GM10266 (cell line): ENCODE measurements around the gene DNAI7.

Source experiments
- DNase-seq: peaks from one replicate; pipeline ENCODE4 v3.0.0; 2012; ENCODE audit errors: extremely low spot score
- CTCF ChIP-seq: IDR thresholded peaks from 2 replicates; pipeline ENCODE4 v1.5.1; 2012; ENCODE audit warnings: mild to moderate bottlenecking, low read depth; ENCODE audit not compliant: control insufficient read depth, insufficient read depth; ENCODE audit errors: missing control alignments

The DNAI7 gene

GRCh38 chr12:25195056-25195971, at the start of gene DNAI7, which contains the start of gene ETFRF1:
Gene DNAI7 (minus strand): TSS chr12:25195160. CDS start chr12:25195078, 82 bp downstream.
Gene ETFRF1 (plus strand): TSS chr12:25195237. CDS start chr12:25203957, 8,720 bp downstream.
- no peak for TF ChIP-seq CTCF

GRCh38 chr12:25243680-25243990, 48.7 kb upstream of the DNAI7 start:
- DNase-seq: no peak
- TF ChIP-seq CTCF: no peak

More at GRCh38 chr12:25195056-25195971, at the start of gene DNAI7, which contains the start of gene ETFRF1:
- peak; percentile 84 for DNase-seq

- DNase-seq: no peak
- no peak for TF ChIP-seq CTCF
Measured at GRCh38 chr12:25242981-25243679, 48.2 kb upstream of the DNAI7 start.

- no peak for DNase-seq
- TF ChIP-seq CTCF: peak; percentile 61
Measured at GRCh38 chr12:25241167-25242020, 46.4 kb upstream of the DNAI7 start.

- no peak for TF ChIP-seq CTCF
- no peak for DNase-seq
Measured at GRCh38 chr12:25236626-25237025, 41.7 kb upstream of the DNAI7 start.

- TF ChIP-seq CTCF: no peak
- no peak for DNase-seq
Measured at GRCh38 chr12:25236190-25236589, 41.2 kb upstream of the DNAI7 start.

GRCh38 chr12:25213338-25213737, 18.4 kb upstream of the DNAI7 start:
- TF ChIP-seq CTCF: no peak
- no peak for DNase-seq
